IMR-90 (cell line): ENCODE data around the gene TREM2. TPM values are rescaled to one million over a fixed set of nuclear protein-coding genes. Genes with fewer than 3 reads are reported as not detected.

ENCODE experiments used
- ATAC-seq: fragments of 200-7000 bp; cut with Tn5 transposase; 2 replicates; pipeline ENCODE4 v1.9.1; 2020; ENCODE audit warnings: low read depth, mild to moderate bottlenecking, moderate library complexity
- BruUV-seq: library from RNA; stranded (reverse); fragments of 400-500 nt; replicated peaks from 2 replicates; lab custom pipeline; 2021; lab: Mats Ljungman, UMichigan
- CTCF ChIA-PET: fragments of 300-600 bp; formaldehyde crosslinking; extraction: SDS; loops from one replicate; lab custom pipeline; 2021; ENCODE audit warnings: antibody characterized with exemption; lab: Yijun Ruan, JAX
- POLR2A ChIA-PET: fragments of 300-600 bp; sonication (Branson Sonifier 250); formaldehyde crosslinking; loops from one replicate; lab custom pipeline; 2022; ENCODE audit warnings: antibody characterized with exemption; ENCODE audit not compliant: unreplicated experiment; lab: Charles Lee
- DNase-seq: peaks from one replicate; pipeline ENCODE4 v3.0.0; 2013
- H2AFZ ChIP-seq: replicated peaks from 2 replicates; pipeline ENCODE3; 2013; ENCODE audit warnings: low read length, mild to moderate bottlenecking; ENCODE audit not compliant: poor library complexity
- H2AK5ac ChIP-seq: 2 replicates; pipeline ENCODE4 v1.6.1; 2013; ENCODE audit warnings: low read depth, low read length, inconsistent platforms
- H2AK9ac ChIP-seq: replicated peaks from 2 replicates; pipeline ENCODE3; 2013; ENCODE audit warnings: mild to moderate bottlenecking, low read depth, low read length, moderate library complexity; ENCODE audit not compliant: poor library complexity
- H2BK120ac ChIP-seq: 2 replicates; pipeline ENCODE4 v1.6.1; 2013; ENCODE audit warnings: low read depth, low read length, inconsistent platforms
- H2BK15ac ChIP-seq: 3 replicates; pipeline ENCODE4 v1.6.1; 2013; ENCODE audit warnings: low read depth, low read length, inconsistent platforms
- H2BK20ac ChIP-seq: 2 replicates; pipeline ENCODE4 v1.6.1; 2013; ENCODE audit warnings: low read depth, mild to moderate bottlenecking, inconsistent platforms, low read length, moderate library complexity
- H2BK5ac ChIP-seq: 2 replicates; pipeline ENCODE4 v1.6.1; 2013; ENCODE audit warnings: mild to moderate bottlenecking, low read depth, low read length, inconsistent platforms; ENCODE audit not compliant: poor library complexity, severe bottlenecking
- H3K14ac ChIP-seq: replicated peaks from 2 replicates; pipeline ENCODE4 v1.6.1; 2013; ENCODE audit warnings: low read depth, low read length, inconsistent platforms
- H3K18ac ChIP-seq: 2 replicates; pipeline ENCODE4 v1.6.1; 2013; ENCODE audit warnings: low read depth, low read length, control low read depth
- H3K23ac ChIP-seq: 2 replicates; pipeline ENCODE4 v1.6.1; 2013; ENCODE audit warnings: low read depth, low read length, inconsistent platforms
- H3K27ac ChIP-seq: 2 replicates; pipeline ENCODE4 v1.5.1; 2013; ENCODE audit warnings: mild to moderate bottlenecking, control low read depth, low read length; ENCODE audit not compliant: insufficient read depth
- H3K27me3 ChIP-seq: 2 replicates; pipeline ENCODE4 v1.6.1; 2013; ENCODE audit warnings: low read length; ENCODE audit not compliant: control insufficient read depth, insufficient read depth
- H3K36me3 ChIP-seq: 2 replicates; pipeline ENCODE4 v1.6.1; 2013; ENCODE audit warnings: low read length, mixed read lengths; ENCODE audit not compliant: control insufficient read depth, insufficient read depth
- H3K4ac ChIP-seq: 2 replicates; pipeline ENCODE4 v1.6.1; 2013; ENCODE audit warnings: low read depth, low read length, inconsistent platforms
- H3K4me1 ChIP-seq: 2 replicates; pipeline ENCODE4 v1.6.1; 2013; ENCODE audit warnings: low read length, mixed read lengths; ENCODE audit not compliant: control insufficient read depth, insufficient read depth
- H3K4me2 ChIP-seq: 2 replicates; pipeline ENCODE4 v1.6.1; 2013; ENCODE audit warnings: low read depth, mild to moderate bottlenecking, control low read depth, low read length, moderate library complexity
- H3K4me3 ChIP-seq: 2 replicates; pipeline ENCODE4 v1.5.1; 2013; ENCODE audit warnings: low read depth, mild to moderate bottlenecking, control low read depth, low read length, moderate library complexity; ENCODE audit not compliant: insufficient read depth
- H3K56ac ChIP-seq: 2 replicates; pipeline ENCODE4 v1.6.1; 2013; ENCODE audit warnings: low read length, inconsistent platforms; ENCODE audit not compliant: insufficient read depth; ENCODE audit errors: extremely low read depth
- H3K79me1 ChIP-seq, 2 experiments: 2 replicates each; pipeline ENCODE4 v1.6.1; 2013; ENCODE audit warnings: low read length in 2 of 2, inconsistent platforms in 1 of 2, low read depth in 1 of 2
- H3K9ac ChIP-seq: 2 replicates; pipeline ENCODE4 v1.6.1; 2013; ENCODE audit warnings: low read depth, low read length, control low read depth
- H3K9me1 ChIP-seq: 2 replicates; pipeline ENCODE4 v1.6.1; 2013; ENCODE audit warnings: low read length, inconsistent platforms; ENCODE audit not compliant: insufficient read depth
- H3K9me3 ChIP-seq: 2 replicates; pipeline ENCODE4 v1.6.1; 2013; ENCODE audit warnings: low read length; ENCODE audit not compliant: control insufficient read depth, insufficient read depth
- H4K20me1 ChIP-seq: 2 replicates; pipeline ENCODE4 v1.6.1; 2013; ENCODE audit warnings: low read length, inconsistent platforms; ENCODE audit not compliant: insufficient read depth
- H4K5ac ChIP-seq: 2 replicates; pipeline ENCODE4 v1.6.1; 2013; ENCODE audit warnings: mild to moderate bottlenecking, low read depth, low read length, control low read depth
- H4K8ac ChIP-seq, 2 experiments: 2 replicates each; pipeline ENCODE4 v1.6.1; 2013; ENCODE audit warnings: low read depth in 2 of 2, low read length in 2 of 2, control low read depth in 1 of 2, inconsistent platforms in 1 of 2
- H4K91ac ChIP-seq: 2 replicates; pipeline ENCODE4 v1.6.1; 2013; ENCODE audit warnings: low read depth, low read length, inconsistent platforms; ENCODE audit not compliant: insufficient read depth
- CHD1 ChIP-seq: IDR thresholded peaks from 2 replicates; pipeline ENCODE4 v1.6.1; 2012; ENCODE audit warnings: low read depth, low read length, improper control_type of control experiment
- MAFK ChIP-seq: IDR thresholded peaks from 2 replicates; pipeline ENCODE4 v1.6.1; 2012; ENCODE audit warnings: low read depth, low read length, improper control_type of control experiment
- MAZ ChIP-seq: IDR thresholded peaks from 2 replicates; pipeline ENCODE4 v1.6.1; 2012; ENCODE audit warnings: low read depth, mild to moderate bottlenecking, low read length, improper control_type of control experiment, moderate library complexity, borderline replicate concordance
- NFE2L2 ChIP-seq: fragments of 150-350 bp; IDR thresholded peaks from 2 replicates; pipeline ENCODE4 v1.6.1; 2016; ENCODE audit warnings: low read depth, mild to moderate bottlenecking, low read length
- RCOR1 ChIP-seq: IDR thresholded peaks from 2 replicates; pipeline ENCODE4 v1.6.1; 2012; ENCODE audit warnings: mild to moderate bottlenecking, low read length, improper control_type of control experiment; ENCODE audit not compliant: insufficient replicate concordance
- SMC3 ChIP-seq: fragments of 150-350 bp; IDR thresholded peaks from 2 replicates; pipeline ENCODE4 v1.6.1; 2016; ENCODE audit warnings: low read depth, mild to moderate bottlenecking, antibody characterized with exemption, low read length, moderate library complexity
- WGBS, 2 experiments: methylation state at CpG; one replicate each; pipeline versions ENCODE4 v1.1.5 to v1.1.7; 2013; ENCODE audit warnings: missing lambda C conversion rate in 2 of 2; ENCODE audit not compliant: insufficient read length in 1 of 2; ENCODE audit errors: extremely low coverage in 2 of 2; 5-methylcytosine and 5-hydroxymethylcytosine counted together
- dilution Hi-C: fragments of 300-500 bp; cut with HindIII; formaldehyde crosslinking; loops from one replicate; pipeline ENCODE4 v1.14.3; 2018; ENCODE audit warnings: low sequenced_read_pairs; ENCODE audit not compliant: unreplicated experiment
- in situ Hi-C: fragments of 300-500 bp; cut with MboI; formaldehyde crosslinking; loops from 3 replicates; pipeline ENCODE4 v1.14.3; 2019; ENCODE audit warnings: low sequenced_read_pairs, inconsistent platforms, mixed read lengths
- intact Hi-C: fragments of 100-400 bp; cut with micrococcal nuclease; formaldehyde crosslinking; loops from 2 replicates; pipeline ENCODE4 v1.10.0; 2022
- polyA plus RNA-seq, 3 experiments: library from polyadenylated mRNA; depleted of rRNA; stranded (reverse); fragments of >200 nt; gene quantifications; 2 replicates each; pipeline ENCODE4 v1.2.3, GENCODE V29; 2012; ENCODE audit warnings: low replicate concordance in 1 of 3
- total RNA-seq: library from RNA; depleted of rRNA; stranded (reverse); fragments of >200 nt; gene quantifications from 2 replicates; pipeline ENCODE4 v1.2.3, GENCODE V29; 2012
- TF ChIP-seq, protein P1 (sequence below): conservative IDR thresholded peaks from 2 replicates; pipeline ENCODE4 v1.5.1; 2012; ENCODE audit warnings: mild to moderate bottlenecking, low read depth, low read length, improper control_type of control experiment
- TF ChIP-seq, protein P2 (sequence below): fragments of 150-350 bp; IDR thresholded peaks from 2 replicates; pipeline ENCODE4 v1.6.1; 2016; ENCODE audit warnings: low read depth, mild to moderate bottlenecking, low read length, moderate library complexity, borderline replicate concordance

TREM2 gene
- total and polyA plus RNA-seq, 2 of the 4 experiments (the other 2 are of a cell fraction): not detected

DNA sequence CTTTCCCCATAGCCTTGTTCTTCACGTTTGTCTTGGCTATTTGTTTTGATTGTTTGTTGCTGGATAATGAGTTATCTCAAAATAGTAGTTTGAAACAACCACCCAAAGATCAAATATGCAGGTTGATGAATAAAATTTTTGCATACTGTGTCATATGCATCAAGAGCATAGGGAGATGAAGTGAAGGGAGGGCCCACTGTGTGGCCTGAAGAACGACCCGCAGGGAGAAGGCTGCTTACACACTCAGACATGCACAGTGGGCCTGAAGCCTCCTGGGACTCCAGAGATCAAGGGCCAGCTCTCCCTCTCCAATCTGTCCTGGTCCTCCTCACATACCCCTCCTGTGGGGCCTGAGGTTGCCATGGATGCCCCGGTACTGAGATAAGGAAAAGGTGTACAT is 16.2 kb upstream of the TREM2 start:
- H3K27me3 ChIP-seq: peaks cover 5% of the 10 kb centered on the region
- no CpG with 5 or more reads among the region's 4 CpGs for WGBS, 2 experiments
- DNase-seq: no peak
- POLR2A ChIA-PET: no interaction called here
- H2BK5ac ChIP-seq: no peak overlapping the region
- no peak overlapping the region for H3K4me3 ChIP-seq
- no peak overlapping the region for H3K9ac ChIP-seq
- no peak overlapping the region for H3K27ac ChIP-seq
- dilution Hi-C loops: no loop called here
- H2AK9ac ChIP-seq: no peak overlapping the region
- no peaks in the 10 kb centered on the region for H3K9me1 ChIP-seq
- H3K79me1 ChIP-seq: no peaks in the 10 kb centered on the region
- no peak overlapping the region for H2BK120ac ChIP-seq
- no peak for TF ChIP-seq MAFK
- TF ChIP-seq, protein P1, sequence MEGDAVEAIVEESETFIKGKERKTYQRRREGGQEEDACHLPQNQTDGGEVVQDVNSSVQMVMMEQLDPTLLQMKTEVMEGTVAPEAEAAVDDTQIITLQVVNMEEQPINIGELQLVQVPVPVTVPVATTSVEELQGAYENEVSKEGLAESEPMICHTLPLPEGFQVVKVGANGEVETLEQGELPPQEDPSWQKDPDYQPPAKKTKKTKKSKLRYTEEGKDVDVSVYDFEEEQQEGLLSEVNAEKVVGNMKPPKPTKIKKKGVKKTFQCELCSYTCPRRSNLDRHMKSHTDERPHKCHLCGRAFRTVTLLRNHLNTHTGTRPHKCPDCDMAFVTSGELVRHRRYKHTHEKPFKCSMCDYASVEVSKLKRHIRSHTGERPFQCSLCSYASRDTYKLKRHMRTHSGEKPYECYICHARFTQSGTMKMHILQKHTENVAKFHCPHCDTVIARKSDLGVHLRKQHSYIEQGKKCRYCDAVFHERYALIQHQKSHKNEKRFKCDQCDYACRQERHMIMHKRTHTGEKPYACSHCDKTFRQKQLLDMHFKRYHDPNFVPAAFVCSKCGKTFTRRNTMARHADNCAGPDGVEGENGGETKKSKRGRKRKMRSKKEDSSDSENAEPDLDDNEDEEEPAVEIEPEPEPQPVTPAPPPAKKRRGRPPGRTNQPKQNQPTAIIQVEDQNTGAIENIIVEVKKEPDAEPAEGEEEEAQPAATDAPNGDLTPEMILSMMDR: no peak
- no peak for TF ChIP-seq SMC3
- no peak for TF ChIP-seq CHD1
- TF ChIP-seq, protein P2, sequence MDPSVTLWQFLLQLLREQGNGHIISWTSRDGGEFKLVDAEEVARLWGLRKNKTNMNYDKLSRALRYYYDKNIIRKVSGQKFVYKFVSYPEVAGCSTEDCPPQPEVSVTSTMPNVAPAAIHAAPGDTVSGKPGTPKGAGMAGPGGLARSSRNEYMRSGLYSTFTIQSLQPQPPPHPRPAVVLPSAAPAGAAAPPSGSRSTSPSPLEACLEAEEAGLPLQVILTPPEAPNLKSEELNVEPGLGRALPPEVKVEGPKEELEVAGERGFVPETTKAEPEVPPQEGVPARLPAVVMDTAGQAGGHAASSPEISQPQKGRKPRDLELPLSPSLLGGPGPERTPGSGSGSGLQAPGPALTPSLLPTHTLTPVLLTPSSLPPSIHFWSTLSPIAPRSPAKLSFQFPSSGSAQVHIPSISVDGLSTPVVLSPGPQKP: no peak
- no peak for TF ChIP-seq NFE2L2
- no peak for TF ChIP-seq RCOR1
- TF ChIP-seq MAZ: no peak
- H2BK20ac ChIP-seq: no peak overlapping the region
- no peak overlapping the region for H2AFZ ChIP-seq
- no peak overlapping the region for H3K18ac ChIP-seq
- CTCF ChIA-PET: no interaction called here
- H3K36me3 ChIP-seq: no peaks in the 10 kb centered on the region
- no peak overlapping the region for H3K4ac ChIP-seq
- H3K56ac ChIP-seq: no peak overlapping the region
- no peak overlapping the region for H3K23ac ChIP-seq
- ATAC-seq: no peak
- no peak overlapping the region for H4K8ac ChIP-seq
- BruUV-seq: no TSS peak
- no peak overlapping the region for H4K5ac ChIP-seq
- no peaks in the 10 kb centered on the region for H3K4me1 ChIP-seq
- H4K91ac ChIP-seq: no peak overlapping the region
- no peak overlapping the region for H3K4me2 ChIP-seq
- H2BK15ac ChIP-seq: no peak overlapping the region
- no peak overlapping the region for H2AK5ac ChIP-seq
- intact Hi-C loops: no loop called here
- no peaks in the 10 kb centered on the region for H4K20me1 ChIP-seq
- H3K9me3 ChIP-seq: no peaks in the 10 kb centered on the region
- no peak overlapping the region for H3K14ac ChIP-seq
- in situ Hi-C loops: no loop called here
